Hindlimb muscle (tissue), 1 donor: ENCODE data around the gene FOXD3. TPM values are rescaled to one million over a fixed set of nuclear protein-coding genes. Genes with fewer than 3 reads are reported as not detected.
"Not testable (repeated sequence)": the region's sequence is repeated elsewhere in the genome, so short reads cannot be mapped to it uniquely, and the experiment has no call there.

Experiments
- DNase-seq: peaks from one replicate; pipeline ENCODE4 v3.0.0-alpha.2; 2013
- polyA plus RNA-seq: library from polyadenylated mRNA; unstranded; fragments of 120-200 nt; gene quantifications from one replicate; pipeline ENCODE4 v1.2.1, GENCODE V29; 2013; ENCODE audit not compliant: insufficient read length

Gene FOXD3
- polyA plus RNA-seq, 1 donor = 10.6 TPM

DNA sequence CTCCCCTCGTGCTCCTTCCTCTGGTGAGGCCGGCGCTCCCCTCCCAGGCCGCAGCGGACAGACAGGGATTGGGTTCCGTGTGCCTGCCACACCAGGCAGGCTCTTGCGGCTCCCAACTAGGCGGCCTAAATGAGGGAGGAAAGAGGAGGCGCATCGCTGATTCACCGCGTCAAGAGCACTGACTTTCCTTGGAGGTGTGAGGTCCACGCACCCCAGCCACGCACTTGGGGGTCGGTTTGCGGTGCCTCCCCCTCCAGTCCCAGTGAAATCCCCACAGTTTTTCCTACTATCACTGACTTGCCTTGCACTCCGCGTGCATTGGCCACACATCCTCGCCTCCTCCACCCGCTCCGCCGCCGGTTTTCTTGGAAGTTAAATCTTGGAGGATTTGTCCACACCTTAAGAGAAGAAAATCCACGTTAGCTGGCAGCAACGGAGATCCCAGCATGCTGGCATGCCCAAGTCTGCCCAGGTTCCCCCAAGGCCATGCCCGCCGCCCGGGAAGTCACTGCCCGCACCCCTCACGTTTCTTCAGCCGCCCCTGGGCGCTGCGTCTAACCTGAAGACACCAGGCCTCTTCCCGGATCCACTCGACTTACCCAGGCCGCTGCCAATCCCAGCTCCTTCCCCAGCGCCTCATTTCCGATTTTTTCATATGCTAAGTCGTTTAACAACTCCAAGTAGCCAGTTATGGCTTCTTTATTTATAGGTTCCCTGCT, 1.1 kb upstream of the FOXD3 start:
- DNase-seq = no peak

DNA sequence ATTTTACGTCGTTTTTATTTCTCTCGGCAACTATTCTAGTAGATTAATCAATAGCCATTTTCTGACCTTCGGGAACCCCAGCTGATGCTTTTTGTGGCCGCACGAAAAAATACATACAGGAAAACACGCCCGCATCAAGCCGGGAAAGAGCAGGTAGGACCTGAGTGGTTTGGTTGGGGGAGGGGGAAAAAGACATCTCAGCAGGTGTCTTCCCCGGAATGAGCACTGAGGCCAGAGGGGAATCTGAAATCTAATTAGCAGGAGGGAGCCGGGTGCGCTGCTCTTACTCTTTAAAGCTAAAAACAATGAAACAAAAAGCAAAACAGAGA, 618 bp upstream of the FOXD3 start:
- DNase-seq = no peak

GRCh38 chr1:63322944-63323864, 837 bp downstream of the FOXD3 start:
- no peak for DNase-seq

DNA sequence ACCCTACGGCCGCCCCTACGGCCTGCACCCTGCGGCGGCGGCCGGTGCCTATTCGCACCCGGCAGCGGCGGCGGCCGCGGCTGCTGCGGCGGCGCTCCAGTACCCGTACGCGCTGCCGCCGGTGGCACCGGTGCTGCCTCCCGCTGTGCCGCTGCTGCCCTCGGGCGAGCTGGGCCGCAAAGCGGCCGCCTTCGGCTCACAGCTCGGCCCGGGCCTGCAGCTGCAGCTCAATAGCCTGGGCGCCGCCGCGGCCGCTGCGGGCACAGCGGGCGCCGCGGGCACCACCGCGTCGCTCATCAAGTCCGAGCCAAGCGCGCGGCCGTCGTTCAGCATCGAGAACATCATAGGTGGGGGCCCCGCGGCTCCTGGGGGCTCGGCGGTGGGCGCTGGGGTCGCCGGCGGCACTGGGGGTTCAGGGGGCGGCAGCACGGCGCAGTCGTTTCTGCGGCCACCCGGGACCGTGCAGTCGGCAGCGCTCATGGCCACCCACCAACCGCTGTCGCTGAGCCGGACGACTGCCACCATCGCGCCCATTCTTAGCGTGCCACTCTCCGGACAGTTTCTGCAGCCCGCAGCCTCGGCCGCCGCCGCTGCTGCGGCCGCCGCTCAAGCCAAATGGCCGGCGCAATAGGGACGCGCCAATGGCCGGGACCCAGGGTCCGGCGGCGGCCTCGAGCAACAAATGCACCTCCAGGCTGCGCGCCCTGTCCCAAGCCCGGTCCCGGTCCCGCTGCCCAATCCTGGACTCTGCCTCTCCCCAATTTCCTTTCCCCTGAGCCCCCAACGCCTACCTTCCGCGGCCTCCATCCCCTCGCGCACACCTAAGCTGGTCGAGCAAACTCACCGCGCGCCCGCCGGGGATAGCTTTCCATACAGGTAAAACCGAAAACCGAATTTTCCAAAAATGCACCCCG, 1.8 kb downstream of the FOXD3 start:
- DNase-seq = no peak

GRCh38 chr1:63324779-63325119, 2.4 kb downstream of the FOXD3 start:
- no peak for DNase-seq

DNA sequence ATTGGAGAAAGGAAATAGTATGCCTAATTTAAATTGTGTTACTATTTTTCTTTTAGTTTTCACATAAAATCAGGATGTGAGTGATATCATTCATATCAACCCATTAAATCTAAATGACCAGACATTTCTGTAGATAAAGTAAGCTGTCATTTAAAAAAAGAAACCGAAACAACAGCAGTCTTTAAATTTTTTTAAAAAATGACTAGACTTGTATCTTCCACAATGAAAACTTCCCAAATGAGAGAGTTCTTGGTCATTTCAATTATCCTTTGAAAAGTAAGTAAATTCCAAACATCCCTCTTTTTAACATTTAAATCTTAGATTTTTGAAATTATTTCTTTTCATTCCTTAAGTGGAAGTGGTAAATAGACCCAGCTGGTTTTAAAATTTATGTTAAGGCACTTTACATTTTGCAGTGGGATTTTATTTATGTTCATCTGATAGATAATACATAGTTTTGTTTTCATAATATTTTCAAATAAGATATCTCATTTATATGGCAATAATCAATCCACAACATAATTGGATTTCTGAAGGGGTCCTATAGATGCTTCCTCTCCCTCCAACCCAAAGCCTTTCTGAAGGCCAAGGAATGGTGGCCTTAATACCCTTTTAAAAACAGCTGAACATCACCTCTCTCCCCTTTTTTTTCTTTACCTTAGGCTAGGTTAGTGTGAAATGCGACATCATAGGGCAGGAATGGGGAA, 3.1 kb downstream of the FOXD3 start:
- DNase-seq = no peak

- no peak for DNase-seq
Observed at GRCh38 chr1:63326106-63326472, 3.7 kb downstream of the FOXD3 start.

- DNase-seq = no peak
Observed at GRCh38 chr1:63326473-63327380, 4.4 kb downstream of the FOXD3 start.

DNA sequence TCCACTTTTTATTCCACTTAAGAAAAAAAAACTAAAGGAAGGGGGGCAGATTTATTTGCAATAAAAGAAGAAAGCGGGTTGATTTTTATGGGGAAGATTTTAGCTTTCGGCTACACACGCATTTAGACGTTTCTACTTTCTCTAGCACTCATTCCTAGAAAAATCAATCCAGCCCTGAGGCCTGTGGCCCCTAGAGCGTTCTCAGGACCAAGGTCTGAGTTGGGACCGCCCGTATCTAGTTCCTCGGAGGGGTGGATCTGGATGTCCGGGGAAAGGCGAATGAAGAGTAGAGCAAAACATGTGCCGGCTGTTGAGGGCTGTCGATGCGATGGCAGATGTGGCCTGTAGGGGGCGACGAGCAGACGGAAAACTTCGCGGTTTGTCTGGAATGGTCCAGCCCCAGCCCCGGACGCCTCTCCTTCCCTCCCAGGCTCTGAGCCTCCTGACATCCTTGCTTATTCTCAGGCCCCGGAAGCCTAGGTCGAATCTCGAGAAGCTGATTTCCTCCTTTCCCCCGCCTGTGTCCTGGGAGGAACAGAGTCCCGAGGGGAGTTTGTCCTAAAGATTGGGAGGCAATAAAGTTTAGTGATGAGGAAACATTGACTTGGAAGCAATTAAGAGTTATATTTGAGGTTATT, 5.2 kb downstream of the FOXD3 start:
- DNase-seq = peak; percentile 72

DNA sequence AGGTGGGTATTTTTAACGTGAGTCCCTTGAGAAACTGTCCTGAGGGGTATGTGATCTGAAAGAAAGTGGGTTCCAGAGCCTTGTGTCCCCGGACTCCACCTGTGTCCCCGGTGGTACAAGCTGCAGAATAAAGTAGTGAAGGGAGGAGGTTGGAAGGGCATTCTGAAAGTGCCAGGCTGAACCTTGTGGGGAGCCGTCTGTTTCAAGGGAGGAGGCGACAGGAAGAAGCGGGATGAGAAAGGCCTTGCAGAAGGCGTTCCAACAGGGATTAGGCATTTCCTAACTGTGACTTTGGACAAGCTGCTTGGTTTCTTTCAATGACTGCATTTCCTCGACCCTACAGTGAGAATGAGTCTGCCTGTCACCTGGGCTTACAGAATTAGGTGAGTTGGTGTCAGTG, 5.8 kb downstream of the FOXD3 start:
- DNase-seq = no peak

DNA sequence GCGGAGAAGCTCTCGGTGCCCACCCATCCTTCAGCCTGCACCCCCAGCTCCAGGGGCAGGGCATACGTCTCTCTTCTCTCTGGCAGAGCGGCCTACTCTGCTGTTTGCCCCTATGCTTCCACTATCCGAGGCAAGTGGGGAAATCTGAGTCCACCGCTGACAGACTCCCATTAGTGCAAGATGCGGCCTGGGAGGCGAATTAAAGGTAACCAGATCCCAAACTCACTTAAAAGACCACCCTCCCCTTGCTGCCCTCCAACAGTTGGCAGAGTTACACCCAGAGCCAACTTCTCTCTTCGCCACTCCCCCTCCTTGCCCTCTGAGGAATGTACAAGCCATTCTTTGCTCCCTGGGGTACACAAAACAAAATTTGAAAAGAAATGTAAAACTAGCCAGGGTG, 6.4 kb downstream of the FOXD3 start:
- no peak for DNase-seq

DNA sequence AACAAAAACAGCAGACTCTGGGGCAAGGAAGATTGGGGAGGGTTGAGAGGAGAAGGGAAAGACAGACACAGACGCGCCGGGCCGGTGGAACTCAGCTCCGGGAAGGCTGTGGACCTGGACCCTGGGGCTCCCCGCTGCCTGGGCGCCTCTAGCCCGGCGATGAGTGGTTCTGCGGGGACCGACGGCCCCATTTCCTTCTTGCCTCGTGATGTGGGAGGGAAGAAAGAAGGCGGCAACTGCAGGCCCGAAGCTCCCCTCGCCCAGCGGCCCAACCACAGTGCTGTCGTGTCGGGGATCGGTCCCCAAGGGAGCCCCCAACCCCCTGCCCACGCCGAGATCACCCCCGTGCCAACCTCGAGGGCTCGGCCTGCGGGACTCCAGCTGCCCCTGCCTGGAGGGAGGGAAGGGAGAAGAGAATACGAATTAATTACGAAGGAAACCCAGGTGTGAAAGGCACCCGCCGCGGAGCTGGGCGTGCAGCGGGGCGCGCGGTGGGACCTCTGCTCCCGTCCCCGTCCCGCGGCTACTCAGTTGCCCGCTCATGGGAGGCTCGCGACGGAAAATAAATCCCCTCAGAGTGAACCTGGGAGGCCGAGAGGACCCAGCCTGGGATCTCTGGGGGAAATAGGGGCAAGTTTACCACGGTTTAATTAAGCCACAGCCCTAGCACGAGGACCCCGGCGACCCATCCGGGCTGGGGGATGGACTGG, 7.4 kb downstream of the FOXD3 start:
- no peak for DNase-seq

DNA sequence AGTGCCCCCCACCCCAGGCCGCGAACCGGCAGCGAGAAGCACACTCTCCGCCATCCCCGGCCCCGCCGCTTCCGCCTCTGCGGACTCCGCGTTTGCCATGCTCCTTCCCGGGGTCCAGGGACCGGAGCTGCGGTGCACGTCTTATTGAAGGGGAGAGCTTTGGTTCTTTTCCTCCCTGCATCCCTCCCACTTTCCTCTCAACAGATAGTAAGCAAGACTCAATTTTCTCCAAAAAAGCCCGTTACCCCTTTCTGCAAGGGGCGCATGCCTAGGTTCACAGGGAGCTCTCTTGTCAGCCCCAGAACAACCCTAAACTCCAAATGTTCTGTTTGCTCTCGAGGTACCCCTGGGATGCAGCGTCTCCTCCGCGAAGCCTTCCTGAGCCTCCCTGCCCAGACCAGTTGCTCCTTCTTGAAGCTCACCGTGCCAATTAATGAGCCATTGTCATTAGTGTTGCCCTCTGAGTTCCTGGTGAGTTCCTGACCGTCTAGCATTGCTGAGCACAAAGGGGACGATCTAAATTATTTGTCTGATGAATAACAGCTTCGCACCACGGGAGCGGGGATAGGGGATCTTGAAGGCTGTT, 8.1 kb downstream of the FOXD3 start:
- DNase-seq = no peak

DNA sequence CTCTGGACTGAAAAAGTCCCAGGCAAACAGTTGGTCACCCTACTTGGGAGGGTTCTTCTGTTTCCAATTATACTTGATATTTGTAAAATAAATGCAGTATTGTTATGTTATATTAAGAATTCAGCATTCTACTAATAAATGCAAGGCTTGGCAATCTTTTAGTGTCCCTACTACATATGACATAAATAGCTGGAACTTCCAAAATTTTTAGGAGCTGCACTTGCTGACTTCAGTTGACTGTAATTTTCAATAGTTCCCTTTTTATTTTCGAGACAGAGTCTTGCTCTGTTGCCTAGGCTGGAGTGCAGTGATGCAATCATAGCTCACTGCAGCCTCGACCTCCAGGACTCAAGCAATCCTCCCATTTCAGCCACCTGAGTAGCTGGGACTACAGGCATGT, 20.0 kb downstream of the FOXD3 start:
- DNase-seq = no peak

DNA sequence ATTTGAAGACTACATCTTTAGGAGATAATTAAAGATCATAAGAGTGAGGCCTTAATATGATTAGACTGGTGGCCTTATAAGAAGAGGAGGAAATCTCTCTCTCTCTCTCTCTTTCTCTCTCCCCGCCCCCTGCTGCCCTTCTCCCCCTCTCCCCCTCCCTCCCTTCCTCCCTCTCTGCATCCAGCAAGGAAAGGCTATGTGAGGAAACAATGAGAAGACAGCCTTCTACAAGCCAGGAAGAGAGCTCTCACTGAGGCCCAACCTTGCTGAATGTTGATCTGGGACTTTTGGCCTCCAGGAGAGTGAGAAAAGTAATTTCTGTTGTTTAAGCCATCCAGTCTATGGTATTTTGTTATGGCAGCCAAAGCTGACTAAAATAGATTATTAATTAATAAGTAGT, 21.6 kb downstream of the FOXD3 start:
- no peak for DNase-seq

DNA sequence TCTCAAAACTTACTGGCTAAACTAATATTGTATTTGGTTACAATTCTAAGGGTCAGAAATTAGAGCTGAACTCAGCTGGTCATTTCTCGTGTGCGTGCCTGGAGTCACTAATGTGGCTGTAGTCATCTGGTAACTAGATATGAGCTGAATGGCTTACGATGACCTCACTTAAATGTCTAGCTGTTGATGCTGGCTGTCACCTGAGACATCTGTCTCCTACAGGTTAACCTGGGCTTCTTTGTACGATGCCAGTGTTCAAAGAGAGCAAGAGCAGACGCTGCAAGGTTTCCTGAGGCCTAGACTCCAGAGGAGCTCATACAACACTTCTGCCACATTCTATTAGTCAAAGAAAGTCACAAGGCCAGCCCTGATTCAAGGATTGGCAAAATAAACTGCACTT, 28.0 kb downstream of the FOXD3 start:
- no peak for DNase-seq

DNA sequence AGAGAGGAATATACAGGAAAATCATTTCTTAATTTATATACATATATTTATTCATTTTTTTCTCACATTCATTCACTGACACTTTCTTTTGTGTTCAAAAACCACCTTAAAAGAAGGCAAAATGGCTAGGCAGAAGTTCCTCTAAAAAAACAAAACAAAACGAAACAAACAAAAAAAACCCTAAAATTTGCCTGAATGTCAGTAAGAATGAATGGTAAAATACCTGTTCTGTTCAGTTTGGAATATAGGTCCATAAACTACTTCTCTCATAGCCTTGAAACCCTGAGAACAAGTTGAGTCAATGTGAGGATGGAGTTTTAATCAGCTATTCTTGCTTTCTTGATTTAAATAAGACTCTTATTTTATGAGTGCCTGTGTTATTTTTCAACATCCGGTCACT, 30.4 kb downstream of the FOXD3 start:
- no peak for DNase-seq

GRCh38 chr1:63356234-63356633, 33.9 kb downstream of the FOXD3 start:
- not testable (repeated sequence) for DNase-seq

GRCh38 chr1:63359561-63359960, 37.2 kb downstream of the FOXD3 start:
- DNase-seq = no peak

GRCh38 chr1:63362073-63362472, 39.7 kb downstream of the FOXD3 start:
- DNase-seq = no peak
